ENCODE measurements around the gene CD247. TPM values are rescaled to one million over a fixed set of nuclear protein-coding genes. Genes with fewer than 3 reads are reported as not detected.
A peak's percentile ranks its signal among the peaks of the same experiment; 100 is the strongest.

Gene CD247
- total and polyA plus RNA-seq, 2 of the 13 experiments (the other 11 are each of a cell fraction or from before 2014, with no cell fraction given), result 0.20 TPM; not detected in 1

GRCh38 chr1:167553136-167554027, 35.1 kb upstream of the CD247 start, which contains the start of gene CREG1 (continued):
- TF ChIP-seq ZSCAN21 (CRISPR knock-in tag; IDR thresholded peaks at IDR 0.05; ENCODE audit: borderline replicate concordance) (peak; percentile 54; the same call in 1 of the 2 replicates), IRF2 (CRISPR knock-in tag; IDR thresholded peaks at IDR 0.05) (no peak), ZNF451 (CRISPR knock-in tag; IDR thresholded peaks at IDR 0.05) (peak; percentile 81; the same call in 1 of the 2 replicates), ATF2 (CRISPR knock-in tag; IDR thresholded peaks at IDR 0.05) (no peak), KLF6 (CRISPR knock-in tag; IDR thresholded peaks at IDR 0.05) (no peak), TBL1XR1 (IDR thresholded peaks at IDR 0.05; ENCODE audit: borderline replicate concordance, low read length, partially characterized antibody) (no peak), ZFP1 (CRISPR knock-in tag; IDR thresholded peaks at IDR 0.05) (no peak), NCOR1 (IDR thresholded peaks at IDR 0.05; ENCODE audit: borderline replicate concordance, low read length) (no peak), SP2 (CRISPR knock-in tag; IDR thresholded peaks at IDR 0.05) (peak; percentile 61), HNRNPK (IDR thresholded peaks at IDR 0.05; ENCODE audit: low read depth, low read length, poor library complexity, severe bottlenecking) (no peak), CBFB (CRISPR knock-in tag; IDR thresholded peaks at IDR 0.05) (no peak), ZNF234 (CRISPR knock-in tag; conservative IDR thresholded peaks at IDR 0.05) (0 out of 2 replicates have a peak, but pooled peaks have one; percentile 23), HHEX (CRISPR knock-in tag; IDR thresholded peaks at IDR 0.05) (no peak), ZFX (CRISPR knock-in tag; IDR thresholded peaks at IDR 0.05; ENCODE audit: low read depth) (peak; percentile 78), ZNF530 (CRISPR knock-in tag; IDR thresholded peaks at IDR 0.05; ENCODE audit: low read depth) (no peak), SOX5 (CRISPR knock-in tag; IDR thresholded peaks at IDR 0.05; ENCODE audit: borderline replicate concordance) (no peak), KLF12 (CRISPR knock-in tag; IDR thresholded peaks at IDR 0.05; ENCODE audit: borderline replicate concordance) (peak; percentile 83; the same call in 1 of the 2 replicates), ZNF274 (CRISPR knock-in tag; IDR thresholded peaks at IDR 0.05) (no peak), ZNF343 (CRISPR knock-in tag; IDR thresholded peaks at IDR 0.05) (no peak), FLYWCH1 (CRISPR knock-in tag; IDR thresholded peaks at IDR 0.05) (peak; percentile 46; the same call in 1 of the 2 replicates), ESRRA (CRISPR knock-in tag; IDR thresholded peaks at IDR 0.05; ENCODE audit: low read depth) (0 out of 2 replicates have a peak, but pooled peaks have one; percentile 24), SMAD9 (CRISPR knock-in tag; IDR thresholded peaks at IDR 0.05) (no peak), ZFP62 (CRISPR knock-in tag; IDR thresholded peaks at IDR 0.05) (no peak)
